ES-I3 (cell line): ENCODE measurements around the gene FAM200A.
A peak's percentile ranks its signal among the peaks of the same experiment; 100 is the strongest.
"Not testable (repeated sequence)": the region's sequence is repeated elsewhere in the genome, so short reads cannot be mapped to it uniquely, and the experiment has no call there.

Experiments used
- H3K36me3 ChIP-seq: 2 replicates; pipeline ENCODE4 v1.6.1; 2013; ENCODE audit warnings: mild to moderate bottlenecking, low read length, control low read depth, moderate library complexity; ENCODE audit not compliant: insufficient read depth
- H3K4me1 ChIP-seq: 2 replicates; pipeline ENCODE4 v1.6.1; 2013; ENCODE audit warnings: mild to moderate bottlenecking, control low read depth, low read length; ENCODE audit not compliant: insufficient read depth
- H3K9ac ChIP-seq: 2 replicates; pipeline ENCODE4 v1.6.1; 2013; ENCODE audit warnings: low read depth, mild to moderate bottlenecking, low read length, moderate library complexity
- H3K9me3 ChIP-seq: 2 replicates; pipeline ENCODE4 v1.6.1; 2013; ENCODE audit warnings: mild to moderate bottlenecking, low read length, moderate library complexity; ENCODE audit not compliant: control insufficient read depth, insufficient read depth

Gene FAM200A

GRCh38 chr7:99551767-99552463, at the start of gene FAM200A:
FAM200A (minus strand) TSS chr7:99552114; CDS start chr7:99548407, 3,707 bp downstream.
- Histone ChIP-seq H3K36me3 (no peaks in the 10 kb centered on the region), H3K9ac (peak within 1 kb of the TSS; percentile 90), H3K4me1 (no peaks in the 10 kb centered on the region), H3K9me3 (no peaks in the 10 kb centered on the region)

GRCh38 chr7:99599836-99600235, 47.9 kb upstream of the FAM200A start:
- no peaks in the 10 kb centered on the region for H3K4me1 ChIP-seq
- no peaks in the 10 kb centered on the region for H3K36me3 ChIP-seq
- H3K9me3 ChIP-seq, result no peaks in the 10 kb centered on the region
- no peak overlapping the region for H3K9ac ChIP-seq

GRCh38 chr7:99597762-99598501, 46.0 kb upstream of the FAM200A start, which contains the start of gene TMEM225B:
TMEM225B (plus strand) TSS chr7:99598267; CDS start chr7:99604389, 6,122 bp downstream.
- H3K9ac ChIP-seq, result peak within 1 kb of the TSS; percentile 49; the same call in 1 of the 2 replicates
- H3K4me1 ChIP-seq, result no peaks in the 10 kb centered on the region
- H3K36me3 ChIP-seq, result no peaks in the 10 kb centered on the region
- H3K9me3 ChIP-seq, result no peaks in the 10 kb centered on the region

GRCh38 chr7:99596408-99596955, 44.6 kb upstream of the FAM200A start:
- H3K9ac ChIP-seq, result no peak overlapping the region
- H3K36me3 ChIP-seq, result no peaks in the 10 kb centered on the region
- no peaks in the 10 kb centered on the region for H3K9me3 ChIP-seq
- H3K4me1 ChIP-seq, result no peaks in the 10 kb centered on the region

DNA sequence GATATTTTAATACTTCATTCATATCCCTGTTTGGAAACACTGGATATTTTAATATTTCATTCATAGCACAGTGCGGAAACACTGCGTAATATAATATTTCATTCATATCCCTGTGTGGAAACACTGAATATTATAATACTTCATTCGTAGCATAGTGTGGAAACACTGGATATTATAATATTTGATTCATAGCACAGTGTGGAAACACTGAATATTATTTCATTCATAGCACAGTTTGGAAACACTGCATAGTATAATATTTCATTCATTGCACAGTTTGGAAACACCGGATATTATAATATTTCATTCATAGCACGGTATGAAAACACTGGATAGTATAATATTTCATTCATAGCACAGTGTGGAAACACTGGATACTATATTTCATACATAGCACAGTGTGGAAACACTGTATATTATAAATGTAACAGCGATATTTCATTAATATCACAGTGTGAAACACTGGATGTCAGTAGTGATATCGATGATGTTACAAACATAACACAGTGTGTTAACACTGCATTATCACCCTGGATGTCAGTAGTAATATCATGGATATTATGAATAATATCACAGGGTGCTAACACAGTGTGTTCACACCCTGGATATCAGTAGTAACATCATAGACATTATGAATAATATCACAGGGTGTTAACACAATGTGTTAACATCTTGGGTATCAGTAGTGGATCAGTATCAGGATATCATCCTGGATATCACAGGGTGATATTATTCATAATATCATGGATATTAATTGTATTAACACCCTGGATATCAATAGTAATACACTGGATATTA, 43.2 kb upstream of the FAM200A start:
- Histone ChIP-seq H3K4me1 (no peaks in the 10 kb centered on the region), H3K36me3 (no peaks in the 10 kb centered on the region), H3K9me3 (no peaks in the 10 kb centered on the region), H3K9ac (no peak overlapping the region)

- no peaks in the 10 kb centered on the region for H3K4me1 ChIP-seq
- no peak overlapping the region for H3K9ac ChIP-seq
- H3K9me3 ChIP-seq, result no peaks in the 10 kb centered on the region
- no peaks in the 10 kb centered on the region for H3K36me3 ChIP-seq
These were observed 37.0 kb upstream of the FAM200A start for GRCh38 chr7:99588868-99589267.

DNA sequence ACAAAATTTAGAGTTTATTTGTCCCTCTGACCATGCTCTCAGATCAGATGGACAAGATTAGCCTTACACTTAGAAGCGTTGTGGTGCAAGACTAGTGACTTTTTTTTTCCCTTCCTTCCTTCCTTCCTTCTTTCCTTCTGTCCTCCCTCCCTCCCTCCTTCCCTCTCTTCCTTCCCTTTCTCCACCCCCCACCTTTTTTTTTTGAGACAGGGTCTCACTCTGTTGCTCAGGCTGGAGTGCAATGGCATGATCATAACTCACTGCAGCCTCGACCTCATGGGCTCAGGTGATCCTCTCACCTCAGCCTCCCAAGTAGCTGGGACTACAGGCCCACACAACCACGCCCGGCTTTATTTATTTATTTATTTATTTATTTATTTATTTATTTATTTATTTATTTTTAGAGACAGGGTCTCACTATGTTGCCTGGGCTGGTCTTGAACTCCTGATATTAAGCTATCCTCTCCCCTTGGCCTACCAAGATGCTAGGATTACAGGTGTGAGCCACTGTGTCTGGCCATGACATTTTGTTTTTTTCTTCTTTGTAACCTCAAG, 28.9 kb upstream of the FAM200A start:
- H3K9ac ChIP-seq, result peak overlapping the region; percentile 67
- H3K36me3 ChIP-seq, H3K9me3 ChIP-seq, H3K4me1 ChIP-seq: not testable (repeated sequence)

GRCh38 chr7:99579956-99580777, 28.3 kb upstream of the FAM200A start:
- no peaks in the 10 kb centered on the region for H3K36me3 ChIP-seq
- peaks cover 10% of the 10 kb centered on the region; the same call in 1 of the 2 replicates for H3K4me1 ChIP-seq
- peak overlapping the region; percentile 67 for H3K9ac ChIP-seq
- H3K9me3 ChIP-seq, result no peaks in the 10 kb centered on the region

GRCh38 chr7:99579281-99579955, 27.5 kb upstream of the FAM200A start:
- Histone ChIP-seq H3K9ac (peak overlapping the region; percentile 67; the same call in 1 of the 2 replicates), H3K4me1 (peaks cover 13% of the 10 kb centered on the region; the same call in 1 of the 2 replicates), H3K36me3 (no peaks in the 10 kb centered on the region), H3K9me3 (no peaks in the 10 kb centered on the region)

DNA sequence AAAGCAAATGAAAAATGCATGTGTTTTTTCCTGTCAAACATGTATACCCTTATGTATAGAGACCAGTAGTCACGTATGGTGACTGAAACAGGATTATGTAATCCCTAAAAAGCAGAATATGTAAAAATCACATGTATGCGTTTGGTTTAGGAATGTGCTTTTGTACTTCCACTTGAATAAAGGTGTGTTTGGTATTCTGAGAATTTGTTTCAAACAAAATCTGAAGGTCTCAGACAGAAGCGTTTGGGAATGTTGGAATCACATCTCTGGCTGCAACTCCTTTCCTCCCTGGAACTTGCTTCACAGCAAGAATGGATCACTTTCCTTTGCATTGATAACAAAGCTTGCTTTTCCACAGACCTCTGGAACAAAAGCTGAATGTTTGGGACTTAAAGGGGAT, 24.3 kb upstream of the FAM200A start:
- no peak overlapping the region for H3K9ac ChIP-seq
- peaks cover 13% of the 10 kb centered on the region; the same call in 1 of the 2 replicates for H3K4me1 ChIP-seq
- 0 out of 2 replicates have a peak, but pooled peaks cover 4% of the 10 kb centered on the region for H3K36me3 ChIP-seq
- H3K9me3 ChIP-seq, result no peaks in the 10 kb centered on the region

GRCh38 chr7:99573257-99573656, 21.3 kb upstream of the FAM200A start:
- no peak overlapping the region for H3K9ac ChIP-seq
- peaks cover 13% of the 10 kb centered on the region; the same call in 1 of the 2 replicates for H3K4me1 ChIP-seq
- H3K9me3 ChIP-seq, result no peaks in the 10 kb centered on the region
- peaks cover 8% of the 10 kb centered on the region; the same call in 1 of the 2 replicates for H3K36me3 ChIP-seq

DNA sequence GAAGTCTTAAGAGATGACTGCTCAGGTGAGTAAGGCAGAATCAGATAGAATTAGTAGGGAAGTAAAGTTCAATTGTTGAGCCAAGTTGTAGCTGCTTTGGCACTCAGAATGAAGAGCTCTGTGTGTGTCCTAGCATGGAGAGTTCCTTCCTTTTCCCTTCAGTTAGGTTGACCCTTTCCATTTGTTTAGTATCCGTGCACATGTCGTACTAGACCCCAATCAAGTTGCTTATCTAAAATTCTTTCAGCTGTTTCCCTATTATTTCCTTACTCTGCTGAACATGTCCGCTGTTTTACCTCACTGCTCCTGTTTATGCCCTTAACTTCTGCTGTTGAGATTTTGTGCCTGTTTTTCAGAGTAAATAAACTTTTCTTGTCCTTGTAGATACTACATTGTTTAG, 19.9 kb upstream of the FAM200A start:
- Histone ChIP-seq H3K4me1 (peaks cover 13% of the 10 kb centered on the region; the same call in 1 of the 2 replicates), H3K9ac (no peak overlapping the region), H3K36me3 (peaks cover 8% of the 10 kb centered on the region; the same call in 1 of the 2 replicates), H3K9me3 (no peaks in the 10 kb centered on the region)

DNA sequence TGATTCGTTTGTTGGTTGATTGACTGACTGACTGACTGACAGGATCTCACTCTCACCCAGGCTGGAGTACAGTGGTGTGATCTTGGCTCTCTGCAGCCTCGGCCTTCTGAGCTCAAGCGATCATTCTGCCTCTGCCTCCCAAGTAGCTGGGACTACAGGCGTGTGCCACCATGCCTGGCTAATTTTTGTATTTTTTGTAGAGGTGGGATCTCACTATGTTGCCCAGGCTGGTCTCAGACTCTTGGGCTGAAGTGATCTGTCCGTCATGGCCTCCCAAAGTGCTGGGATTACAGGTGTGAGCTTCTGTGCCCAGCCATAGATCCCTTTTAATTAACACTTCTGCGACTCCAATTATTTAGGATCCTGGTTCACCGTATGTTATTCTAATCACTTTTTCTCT, 16.9 kb upstream of the FAM200A start:
- H3K36me3 ChIP-seq, result peaks cover 21% of the 10 kb centered on the region
- not testable (repeated sequence) for H3K9me3 ChIP-seq, H3K4me1 ChIP-seq, H3K9ac ChIP-seq
